GM18951 (cell line): ENCODE measurements around the gene DBN1.

Source experiments
- POLR2A ChIP-seq: IDR thresholded peaks from 4 replicates; pipeline ENCODE4 v1.6.1; 2011; ENCODE audit warnings: mild to moderate bottlenecking; ENCODE audit not compliant: insufficient read length, insufficient read depth; ENCODE audit errors: extremely low read depth
- in situ Hi-C: fragments of 300-500 bp; cut with MboI; formaldehyde crosslinking; loops from one replicate; pipeline ENCODE4 v1.12.0; 2022; ENCODE audit warnings: low sequenced_read_pairs, mixed read lengths, inconsistent platforms; ENCODE audit not compliant: unreplicated experiment

DBN1 gene

GRCh38 chr5:177510567-177511053, 37.2 kb upstream of the DBN1 start:
- TF ChIP-seq POLR2A, result peak; percentile 53
- in situ Hi-C loops, result no loop called here

- in situ Hi-C loops, result no loop called here
- TF ChIP-seq POLR2A, result peak; percentile 6
Observed at GRCh38 chr5:177509991-177510566, 36.6 kb upstream of the DBN1 start.

DNA sequence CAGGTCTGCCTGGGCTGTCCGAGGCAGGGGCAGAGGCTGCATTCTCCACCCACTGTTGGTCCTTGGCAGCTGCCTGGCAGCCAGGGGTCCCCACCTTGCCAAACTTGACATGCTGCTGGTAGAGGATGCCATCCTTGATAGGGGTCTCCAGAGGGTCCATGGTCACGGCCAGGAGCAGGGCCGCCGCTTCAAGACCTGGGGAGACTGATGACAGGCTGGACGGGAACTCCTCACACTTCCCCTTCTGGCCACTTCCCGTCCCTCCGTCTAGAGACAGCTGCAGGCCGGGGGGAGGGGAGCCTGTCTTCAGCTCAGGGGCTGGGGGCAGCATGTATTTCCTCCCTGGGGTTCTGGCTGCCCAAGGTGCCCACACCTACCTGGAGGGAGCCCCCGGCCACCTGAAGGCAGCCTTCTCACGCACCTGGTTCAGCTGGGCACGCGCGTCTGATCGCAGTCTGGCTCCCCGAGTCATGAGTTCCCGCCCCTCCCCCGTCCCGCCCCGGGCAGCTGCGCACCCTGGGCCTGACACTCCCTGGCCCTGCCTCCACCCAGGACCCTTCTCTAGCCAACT, 36.0 kb upstream of the DBN1 start, which contains the start of gene DOK3:
TSS of gene DOK3 (minus strand) at position 446 of the 571 bp plus-strand sequence. CDS start at position 160, 286 bp downstream.
- TF ChIP-seq POLR2A, result peak; percentile 35
- in situ Hi-C loops, result no loop called here

- peak; percentile 83 for TF ChIP-seq POLR2A
- in situ Hi-C loops, result no loop called here
Observed at GRCh38 chr5:177508837-177509236, 35.4 kb upstream of the DBN1 start.

- TF ChIP-seq POLR2A, result no peak
- in situ Hi-C loops, result no loop called here
Observed at GRCh38 chr5:177508221-177508611, 34.8 kb upstream of the DBN1 start.

DNA sequence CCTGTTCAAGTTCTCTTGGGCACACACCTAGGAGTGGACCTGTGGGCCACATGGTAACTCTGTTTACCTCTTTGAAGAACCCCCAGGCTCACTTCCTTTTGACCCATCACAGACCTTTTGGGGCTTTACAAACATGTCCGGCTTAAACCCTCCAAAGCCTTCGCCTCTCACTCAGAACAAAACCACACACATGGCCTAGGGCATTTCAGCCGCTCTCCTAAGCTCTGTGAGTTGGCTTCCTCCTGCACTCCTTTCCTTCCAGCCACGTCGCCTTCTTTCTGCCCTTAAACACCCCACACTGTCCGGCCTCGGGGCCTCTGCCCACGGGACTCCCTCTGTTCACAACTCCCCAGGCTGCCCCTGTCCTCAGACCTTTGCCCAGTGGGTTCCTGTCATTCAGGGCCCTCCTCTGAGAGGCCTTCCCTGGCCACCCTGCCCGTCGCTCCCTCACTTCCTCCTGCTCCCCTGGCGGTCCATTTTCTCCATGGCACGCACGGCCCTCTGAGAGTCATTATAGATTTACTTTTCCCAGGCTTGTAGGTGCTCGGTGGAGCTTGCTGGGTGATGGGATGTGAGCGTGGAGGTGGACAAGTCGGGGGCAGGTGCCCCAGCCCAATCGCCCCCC, 34.3 kb upstream of the DBN1 start:
- no peak for TF ChIP-seq POLR2A
- in situ Hi-C loops, result no loop called here

DNA sequence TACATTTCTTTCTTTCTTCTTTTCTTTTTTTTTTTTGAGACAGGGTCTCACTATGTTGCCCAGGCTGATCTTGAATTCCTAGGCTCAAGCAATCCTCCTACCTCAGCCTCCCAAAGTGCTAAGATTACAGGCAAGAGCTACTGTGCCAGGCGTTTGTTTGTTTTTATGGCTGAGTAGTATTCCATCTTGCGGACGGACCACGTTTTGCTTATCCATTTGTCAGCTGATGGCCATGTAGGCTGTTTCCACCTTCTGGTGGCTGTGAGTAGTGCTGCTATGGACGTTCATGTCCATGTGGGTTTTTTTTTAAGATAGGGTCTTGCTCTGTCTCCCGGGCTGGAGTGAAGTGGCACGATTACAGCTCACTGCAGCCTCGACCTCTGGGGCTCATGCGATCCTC, 33.7 kb upstream of the DBN1 start:
- no peak for TF ChIP-seq POLR2A
- in situ Hi-C loops, result no loop called here

DNA sequence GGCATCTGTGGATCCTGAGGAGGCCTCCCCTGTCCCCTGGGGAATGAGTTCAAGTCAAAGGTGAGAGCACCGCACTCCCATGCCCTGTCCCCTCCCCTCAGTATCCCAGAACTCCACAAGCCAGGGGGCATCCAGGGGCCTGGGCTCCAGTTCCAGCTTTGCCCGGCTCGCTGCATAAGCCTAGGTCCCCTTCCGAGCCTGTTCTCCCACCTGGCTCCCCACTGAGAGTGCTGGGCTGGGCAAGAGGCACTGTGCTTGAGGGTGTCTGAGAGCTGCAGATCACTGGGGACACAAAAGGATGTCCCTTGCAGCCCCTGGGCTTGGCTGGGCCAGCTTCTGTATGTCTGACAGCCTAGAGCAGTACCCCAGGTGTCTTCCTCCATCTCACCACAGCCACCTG, 31.6 kb upstream of the DBN1 start:
- no peak for TF ChIP-seq POLR2A
- in situ Hi-C loops, result no loop called here

DNA sequence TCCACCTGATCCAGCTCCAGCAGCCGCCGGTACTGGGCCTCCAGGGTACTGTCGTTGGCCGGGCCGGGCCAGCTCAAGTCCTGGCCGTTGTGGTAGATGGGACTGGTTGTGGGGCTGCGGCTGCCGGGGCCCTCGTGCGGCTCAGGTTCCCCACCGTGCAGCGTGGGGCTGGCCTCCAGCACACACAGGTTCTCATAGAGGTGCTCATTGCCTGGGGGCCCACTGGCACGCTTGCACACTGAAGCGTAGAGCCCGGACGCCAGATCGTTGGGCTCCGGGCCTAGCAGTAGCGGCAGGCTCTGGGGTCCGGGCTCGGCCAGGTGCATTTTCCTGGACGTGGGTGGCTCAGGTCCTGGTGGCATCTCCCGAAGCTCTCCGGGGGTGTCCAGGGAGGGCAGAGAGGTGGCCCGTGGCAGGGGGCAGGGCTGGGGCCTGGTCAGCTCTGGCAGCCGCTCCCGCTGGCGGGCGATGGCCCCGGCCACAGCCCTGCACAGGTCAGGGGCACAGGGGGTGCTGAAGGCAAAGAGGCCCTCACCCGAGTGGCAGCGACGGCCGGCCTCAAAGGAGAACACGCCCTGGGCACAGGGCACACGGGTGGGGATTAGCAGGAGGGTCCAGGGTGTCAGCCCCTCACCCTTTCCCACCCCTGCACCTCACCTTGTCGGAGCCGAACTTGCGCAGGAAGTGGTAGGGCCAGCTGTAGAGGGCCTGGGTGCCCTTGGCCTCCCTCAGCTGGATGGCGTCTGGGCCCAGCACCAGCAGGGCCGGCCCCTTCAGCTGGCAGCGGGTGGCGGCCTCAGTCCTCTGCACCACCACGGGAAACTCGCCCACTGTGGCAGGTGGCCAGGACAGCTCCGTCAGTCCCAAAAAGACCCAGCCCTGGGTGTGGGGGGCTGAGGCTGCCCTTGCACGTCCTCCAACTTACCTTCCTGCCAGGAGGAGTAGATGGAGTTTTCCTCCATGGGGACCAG, 30.9 kb upstream of the DBN1 start:
- no peak for TF ChIP-seq POLR2A
- in situ Hi-C loops, result no loop called here

GRCh38 chr5:177503351-177504085, 30.1 kb upstream of the DBN1 start:
- TF ChIP-seq POLR2A, result no peak

DNA sequence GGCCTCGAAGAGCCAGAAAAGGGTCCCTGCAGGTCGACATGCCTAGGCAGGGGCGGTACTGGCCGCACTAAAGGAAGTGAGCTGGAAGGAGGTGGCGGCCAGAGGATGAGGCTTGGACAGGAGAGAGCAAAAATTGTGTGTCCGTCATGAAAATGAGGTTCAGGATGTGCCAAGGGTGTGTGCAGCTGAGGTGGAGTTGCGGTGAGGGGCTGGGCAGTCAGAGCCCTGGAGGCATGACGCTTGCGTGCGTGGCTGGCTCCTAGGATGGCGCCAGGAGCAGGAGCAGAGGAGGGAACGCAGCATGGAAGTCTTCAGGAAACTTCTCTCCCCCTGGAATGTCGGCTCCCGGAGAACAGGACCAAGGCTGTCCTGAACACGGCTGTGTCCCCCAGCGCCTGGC, 29.5 kb upstream of the DBN1 start:
- TF ChIP-seq POLR2A, result peak; percentile 36
- in situ Hi-C loops, result no loop called here

More at GRCh38 chr5:177503351-177504085, 30.1 kb upstream of the DBN1 start:
- in situ Hi-C loops, result no loop called here

DNA sequence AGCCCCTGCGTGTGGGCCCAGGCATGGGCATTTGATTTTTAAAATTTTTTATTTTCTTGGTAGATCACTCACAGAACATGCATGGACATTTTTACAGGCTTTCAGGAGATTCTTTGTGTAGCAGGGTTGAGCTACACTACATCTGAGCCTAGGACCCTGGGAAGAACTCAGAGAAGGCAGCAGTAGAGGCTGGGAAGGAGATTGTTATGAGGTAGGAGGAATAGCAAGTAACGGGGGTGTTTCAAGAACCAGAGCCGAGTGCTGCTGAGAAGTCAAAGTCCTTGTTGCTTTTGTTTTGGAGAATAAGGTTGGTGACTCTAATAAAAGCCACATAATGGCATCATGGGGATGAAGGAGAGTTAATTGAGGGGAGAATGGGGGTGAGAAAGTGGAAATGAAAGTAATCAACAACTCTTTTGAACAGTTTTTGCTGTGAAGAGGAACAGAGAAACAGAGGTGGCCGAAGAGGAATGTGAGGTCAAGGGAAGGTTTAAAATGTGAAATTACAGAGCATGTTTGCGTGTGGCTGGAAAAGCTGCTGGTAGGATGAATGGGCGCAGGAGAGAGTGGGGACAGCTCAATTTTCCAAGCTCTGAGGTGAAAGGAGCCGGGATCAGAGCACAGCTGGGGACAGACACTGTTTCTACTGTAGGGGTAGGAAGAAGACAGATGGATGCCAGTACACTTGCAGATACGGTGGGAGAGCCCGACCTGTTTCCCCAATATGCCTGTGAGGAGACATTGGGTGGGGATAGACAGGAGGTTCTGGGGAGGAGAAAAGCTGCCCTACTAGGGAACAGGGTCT, 28.6 kb upstream of the DBN1 start:
- no peak for TF ChIP-seq POLR2A
- in situ Hi-C loops, result no loop called here
